ENCODE results near the gene CSRNP2.

The CSRNP2 gene

DNA sequence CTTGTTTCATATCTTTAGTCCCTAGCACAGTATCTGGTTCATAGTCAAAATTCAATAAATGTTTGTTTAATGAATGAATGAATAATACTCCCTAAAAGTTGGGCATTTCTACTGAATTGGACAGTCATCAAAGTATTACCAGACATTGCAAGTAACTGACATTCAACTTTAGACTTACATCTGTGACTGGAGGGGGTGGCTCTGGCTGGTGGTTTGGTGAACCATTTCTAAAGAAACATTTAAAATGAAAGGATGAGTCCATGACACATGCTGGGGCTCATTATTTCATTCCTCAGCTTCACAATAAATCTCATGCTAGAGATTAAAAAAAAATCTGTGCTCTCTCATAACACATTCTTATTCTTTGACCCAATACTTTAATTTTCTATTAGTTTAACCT, 20.6 kb upstream of the CSRNP2 start:
- DNase-seq (ENCODE audit: low read depth), result no peak
- H3K4me3 ChIP-seq (ENCODE audit: low read depth, low read length), result no peak overlapping the region
- TF ChIP-seq POLR2A (IDR thresholded peaks at IDR 0.05; ENCODE audit: extremely low read depth, insufficient read length) (no peak), CTCF (IDR thresholded peaks at IDR 0.05; ENCODE audit: low read depth, low read length) (no peak), MAX (IDR thresholded peaks at IDR 0.05; ENCODE audit: low read depth, low read length) (no peak), MYC (IDR thresholded peaks at IDR 0.05; ENCODE audit: low read depth, low read length) (no peak)

DNA sequence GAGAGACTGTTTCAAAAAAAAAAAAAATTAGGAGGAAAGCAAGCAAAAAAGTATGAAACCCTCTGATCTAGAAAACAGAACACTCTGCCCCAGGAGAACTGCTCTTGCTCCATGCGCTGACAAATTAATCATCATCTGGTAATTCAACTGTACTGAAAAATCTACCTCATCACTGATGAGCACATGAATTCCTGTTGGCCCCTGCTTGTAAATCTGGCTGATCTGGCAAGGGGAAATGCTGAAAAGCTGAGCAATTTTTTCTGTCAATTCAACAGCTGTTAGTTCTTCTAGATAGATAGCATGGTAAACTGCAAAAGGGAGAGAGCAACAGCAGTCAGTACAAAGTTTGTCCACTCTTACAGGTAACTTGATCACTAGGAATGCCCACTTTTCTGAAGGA, 15.2 kb upstream of the CSRNP2 start:
- DNase-seq (ENCODE audit: low read depth), result no peak
- TF ChIP-seq MAX (IDR thresholded peaks at IDR 0.05; ENCODE audit: low read depth, low read length) (no peak), CTCF (IDR thresholded peaks at IDR 0.05; ENCODE audit: low read depth, low read length) (no peak), MYC (IDR thresholded peaks at IDR 0.05; ENCODE audit: low read depth, low read length) (no peak), POLR2A (IDR thresholded peaks at IDR 0.05; ENCODE audit: extremely low read depth, insufficient read length) (no peak)
- no peak overlapping the region for H3K4me3 ChIP-seq (ENCODE audit: low read depth, low read length)

DNA sequence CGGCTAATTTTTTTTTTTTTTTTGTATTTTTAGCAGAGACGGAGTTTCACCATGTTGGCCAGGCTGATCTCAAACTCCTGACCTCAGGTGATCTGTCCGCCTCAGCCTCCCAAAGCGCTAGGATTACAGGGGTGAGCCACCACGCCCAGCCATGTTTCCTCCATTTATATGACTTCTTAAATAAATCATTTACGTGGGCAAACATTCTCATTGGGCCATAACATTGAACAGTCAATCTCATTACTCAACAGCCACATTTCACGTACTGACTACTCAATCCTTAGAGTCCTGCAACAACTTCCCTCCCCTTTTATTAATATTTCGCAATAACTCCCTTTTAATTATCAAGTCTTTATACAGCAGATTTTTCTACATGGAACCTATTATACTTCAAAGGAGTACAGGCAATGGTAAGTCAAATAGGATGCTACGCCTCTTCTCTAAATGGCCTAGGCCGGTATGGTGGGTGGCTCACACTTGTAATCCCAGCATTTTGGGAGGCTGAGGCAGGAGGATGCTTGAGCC, 7.4 kb upstream of the CSRNP2 start:
- no peak for DNase-seq (ENCODE audit: low read depth)
- TF ChIP-seq MYC (IDR thresholded peaks at IDR 0.05; ENCODE audit: low read depth, low read length) (no peak), CTCF (IDR thresholded peaks at IDR 0.05; ENCODE audit: low read depth, low read length) (no peak), POLR2A (IDR thresholded peaks at IDR 0.05; ENCODE audit: extremely low read depth, insufficient read length) (no peak), MAX (IDR thresholded peaks at IDR 0.05; ENCODE audit: low read depth, low read length) (no peak)
- no peak overlapping the region for H3K4me3 ChIP-seq (ENCODE audit: low read depth, low read length)

GRCh38 chr12:51087818-51088217, 4.4 kb upstream of the CSRNP2 start:
- DNase-seq (ENCODE audit: low read depth), result no peak
- no peak for TF ChIP-seq MAX (IDR thresholded peaks at IDR 0.05; ENCODE audit: low read depth, low read length)
- TF ChIP-seq POLR2A (IDR thresholded peaks at IDR 0.05; ENCODE audit: extremely low read depth, insufficient read length), result no peak
- TF ChIP-seq CTCF (IDR thresholded peaks at IDR 0.05; ENCODE audit: low read depth, low read length), result no peak
- TF ChIP-seq MYC (IDR thresholded peaks at IDR 0.05; ENCODE audit: low read depth, low read length), result no peak
- H3K4me3 ChIP-seq (ENCODE audit: low read depth, low read length), result no peak overlapping the region

- H3K4me3 ChIP-seq (ENCODE audit: low read depth, low read length), result no peak overlapping the region
- DNase-seq (ENCODE audit: low read depth), result no peak
- TF ChIP-seq MYC (IDR thresholded peaks at IDR 0.05; ENCODE audit: low read depth, low read length) (no peak), POLR2A (IDR thresholded peaks at IDR 0.05; ENCODE audit: extremely low read depth, insufficient read length) (no peak), MAX (IDR thresholded peaks at IDR 0.05; ENCODE audit: low read depth, low read length) (no peak), CTCF (IDR thresholded peaks at IDR 0.05; ENCODE audit: low read depth, low read length) (no peak)
These were observed 3.5 kb upstream of the CSRNP2 start for GRCh38 chr12:51086933-51087332.

All from NB4 (cell line).